Measurements from ENCODE around the gene JARID2.
"Not testable (repeated sequence)": the region's sequence is repeated elsewhere in the genome, so short reads cannot be mapped to it uniquely, and the experiment has no call there.

Gene JARID2

DNA sequence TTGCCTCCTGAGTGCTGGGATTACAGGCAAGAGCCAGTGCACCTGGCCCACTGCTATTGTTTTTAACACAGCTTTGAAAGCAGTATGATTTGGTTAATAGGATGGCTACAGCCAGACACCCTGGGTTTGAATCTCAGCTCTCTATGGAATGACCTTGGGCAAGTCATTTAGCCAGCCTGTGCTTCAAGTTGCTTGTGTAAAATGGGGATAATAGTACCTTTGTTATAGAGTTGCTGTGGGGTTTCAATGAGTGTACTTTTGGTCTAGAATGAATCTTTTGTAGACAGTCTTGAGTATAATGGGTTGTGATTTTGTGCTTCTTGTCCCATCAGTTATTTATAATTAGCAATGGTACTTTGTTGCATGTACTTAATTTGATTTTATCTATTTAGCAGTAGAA, 70.9 kb downstream of the JARID2 start:
- no peak for DNase-seq

DNA sequence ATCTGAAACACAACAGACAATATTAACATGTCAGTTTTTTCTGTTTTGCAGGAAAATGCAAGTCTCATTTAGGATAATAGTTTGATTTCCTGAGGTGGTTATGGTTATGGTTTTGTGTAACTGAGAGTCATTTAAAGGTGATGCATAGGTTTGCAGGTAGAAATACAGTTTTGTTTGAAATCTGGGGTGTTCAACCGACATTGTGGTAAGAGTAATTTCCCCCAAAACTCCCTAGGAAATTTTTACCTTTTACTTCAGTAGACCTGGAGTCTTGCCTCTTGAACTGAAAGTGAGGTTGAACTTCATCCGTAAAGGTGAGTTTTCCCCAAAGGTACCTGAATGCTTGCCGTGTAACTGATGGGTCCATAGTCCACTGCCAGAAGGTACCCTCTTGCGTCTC, 71.4 kb downstream of the JARID2 start:
- DNase-seq, result no peak

DNA sequence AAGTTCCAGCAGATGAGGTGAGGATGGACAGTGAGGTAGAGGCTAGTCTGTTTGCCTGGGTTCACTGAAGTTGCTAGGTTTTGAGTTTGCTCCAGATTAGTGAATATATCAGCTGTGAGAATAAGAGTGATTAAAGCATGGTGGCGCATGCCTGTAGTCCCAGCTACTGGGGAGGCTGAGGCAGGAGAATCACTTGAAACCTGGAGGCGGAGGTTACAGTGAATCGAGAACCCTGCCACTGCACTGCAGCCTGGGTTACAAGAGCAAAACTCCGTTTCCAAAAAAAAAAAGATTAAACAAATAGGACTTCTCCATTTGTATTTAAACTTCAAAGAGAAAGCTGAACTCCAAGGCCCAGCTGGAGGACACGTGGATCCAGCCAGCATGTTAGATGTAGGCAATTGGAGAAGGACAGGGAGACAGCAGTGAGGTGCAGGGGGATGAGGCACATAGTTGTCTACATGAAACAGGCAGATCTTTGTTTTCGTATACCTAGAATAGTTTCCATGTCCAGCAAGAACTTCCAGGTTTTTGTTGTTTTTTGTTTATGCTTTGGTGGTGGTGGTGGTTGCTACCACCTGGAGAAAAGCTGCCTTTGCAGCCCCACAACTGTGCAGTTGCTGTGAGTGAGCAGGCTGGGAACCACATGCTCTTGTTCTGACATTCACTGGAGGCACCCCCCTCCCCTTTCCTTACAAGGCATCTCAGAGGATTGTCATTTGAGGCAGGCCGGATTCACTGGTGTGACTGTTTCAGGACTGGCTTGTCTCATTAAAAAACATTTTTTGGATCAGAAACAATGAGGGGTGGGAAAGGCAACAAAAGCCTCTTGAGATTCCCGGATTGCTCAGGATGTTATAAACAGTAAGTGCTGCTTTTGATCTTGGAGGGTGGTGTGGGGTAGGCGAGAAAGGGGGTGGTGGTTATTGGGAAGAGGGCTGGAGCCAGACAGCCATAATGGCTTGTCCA, 72.3 kb downstream of the JARID2 start:
- no peak for DNase-seq

DNA sequence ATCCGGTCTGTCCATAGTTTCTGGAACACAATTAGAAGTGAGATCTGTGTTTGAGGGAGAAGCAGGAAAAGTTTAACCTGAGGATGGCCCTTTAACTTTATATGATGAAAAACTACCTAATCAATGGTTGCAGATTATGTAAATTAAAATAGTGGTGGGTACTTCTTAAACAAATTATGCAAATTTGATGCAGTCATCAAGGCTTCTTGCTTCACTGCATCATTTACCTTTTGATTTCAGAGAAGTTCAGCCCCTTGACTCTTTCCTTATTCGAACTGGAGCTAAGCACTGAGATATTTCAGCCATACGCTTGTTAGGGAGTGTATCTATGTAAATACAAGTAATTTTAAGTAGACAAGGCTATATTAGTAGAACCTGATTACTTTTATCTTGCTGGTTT, 73.8 kb downstream of the JARID2 start:
- DNase-seq, result no peak

DNA sequence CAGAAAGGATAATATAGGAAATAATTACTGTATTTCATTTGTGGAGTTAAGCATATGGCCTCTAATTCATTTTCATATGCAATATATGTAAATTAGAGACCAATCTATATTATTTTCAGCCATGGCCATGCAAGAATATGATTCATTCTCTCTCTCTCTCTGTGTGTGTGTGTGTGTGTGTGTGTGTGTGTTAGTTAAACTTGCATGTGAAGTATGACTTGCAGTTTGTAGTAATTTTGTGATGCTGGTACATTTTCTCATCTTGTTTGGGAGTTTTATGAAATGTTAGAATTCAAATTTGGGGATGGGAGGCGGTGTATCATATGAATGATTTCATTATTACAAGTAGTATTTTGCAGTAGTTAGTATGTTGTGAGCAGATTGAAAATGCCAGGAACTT, 74.8 kb downstream of the JARID2 start:
- DNase-seq, result no peak

DNA sequence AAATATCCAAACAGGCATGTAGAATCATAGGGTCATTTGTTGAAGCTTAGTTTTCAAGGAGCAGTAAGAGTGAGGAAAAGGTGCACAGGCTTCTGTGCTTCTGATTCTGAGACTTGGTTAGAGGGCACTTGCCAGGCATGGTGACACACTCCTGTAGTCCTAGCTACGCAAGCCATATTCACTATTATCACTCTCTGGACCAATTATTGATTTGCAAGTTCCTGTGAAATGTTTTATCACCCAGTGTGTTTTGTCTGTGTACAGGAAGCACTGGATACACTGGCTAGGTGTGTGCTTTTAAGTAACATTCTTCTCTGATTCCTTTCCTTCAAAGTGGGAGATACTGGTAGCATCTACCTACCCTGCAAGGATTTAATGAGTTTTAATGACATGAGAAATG, 76.3 kb downstream of the JARID2 start:
- DNase-seq, result no peak

DNA sequence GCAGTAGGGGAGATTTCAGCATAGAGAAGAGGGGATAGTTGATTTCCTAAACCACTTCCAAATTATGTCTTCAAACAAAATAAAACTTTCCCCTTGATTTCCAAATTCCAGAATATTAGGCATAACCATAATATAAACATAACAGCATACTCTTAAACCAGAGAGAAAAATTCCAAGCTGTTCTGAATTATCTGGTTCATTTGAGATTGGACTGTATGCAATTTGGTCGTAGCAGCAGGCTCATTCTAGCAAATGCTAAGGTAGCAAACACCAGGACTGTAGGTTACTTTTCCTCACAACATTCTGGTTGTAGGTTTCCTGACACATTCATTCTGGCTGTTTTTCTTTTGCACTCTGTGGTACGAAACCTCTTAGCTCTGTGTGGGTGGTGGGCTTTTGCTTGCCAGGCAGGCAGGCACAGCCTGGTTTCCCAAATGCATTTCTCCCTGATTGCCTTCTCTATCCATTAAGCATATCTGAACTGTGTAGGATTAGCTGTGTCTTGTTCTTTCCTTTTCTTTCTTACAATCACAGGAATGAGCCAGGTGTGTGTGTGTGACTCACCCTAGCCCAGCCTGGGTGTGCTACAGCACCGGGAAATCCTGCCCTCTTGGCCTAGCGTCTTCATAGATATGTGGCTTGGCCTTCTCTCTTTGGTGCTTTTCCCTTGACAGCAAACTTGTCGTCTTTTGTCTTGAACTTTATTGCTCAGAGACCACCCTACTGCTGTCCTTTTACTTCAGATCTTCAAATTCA, 77.1 kb downstream of the JARID2 start:
- no peak for DNase-seq

DNA sequence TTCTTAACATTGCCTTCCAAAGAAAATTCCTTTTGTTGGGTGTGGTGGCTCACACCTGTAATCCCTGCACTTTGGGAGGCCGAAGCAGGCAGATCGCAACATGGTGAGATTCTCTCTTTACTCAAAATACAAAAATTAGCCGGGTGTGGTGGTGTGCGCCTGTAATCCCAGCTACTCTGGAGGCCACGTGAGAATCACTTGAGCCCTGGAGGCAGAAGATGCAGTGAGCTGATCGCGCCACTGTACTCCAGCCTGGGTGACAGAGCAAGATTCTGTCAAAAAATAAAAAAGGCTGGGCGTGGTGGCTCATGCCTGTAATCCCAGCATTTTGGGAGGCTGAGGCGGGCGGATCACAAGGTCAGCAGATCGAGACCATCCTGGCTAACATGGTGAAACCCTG, 77.7 kb downstream of the JARID2 start:
- not testable (repeated sequence) for DNase-seq

DNA sequence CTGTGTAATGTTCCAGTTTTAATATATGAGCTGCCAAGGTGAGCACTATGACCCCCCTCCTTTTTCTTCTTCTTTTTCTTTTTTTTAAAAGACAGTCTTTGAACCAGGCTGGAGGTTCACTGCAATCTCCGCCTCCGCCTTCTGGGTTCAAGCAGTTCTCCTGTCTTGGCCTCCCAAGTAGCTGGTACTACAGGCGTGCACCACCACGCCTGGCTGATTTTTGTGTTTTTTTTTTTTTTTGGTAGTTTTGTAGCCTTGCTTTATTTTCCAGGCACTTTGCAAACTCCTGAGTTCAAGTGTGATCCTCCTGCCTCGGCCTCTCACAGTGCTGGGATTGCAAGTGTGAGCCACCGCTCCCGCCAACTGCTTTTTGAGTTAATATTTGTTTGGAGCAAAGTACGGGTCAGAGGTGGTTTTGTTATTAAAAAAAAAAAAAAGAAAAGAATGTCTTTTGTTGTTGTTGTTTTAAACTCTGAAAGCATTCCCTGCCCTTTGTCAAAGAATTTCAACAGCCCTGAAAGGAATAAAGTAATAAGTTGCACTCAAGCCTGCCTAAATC, 78.6 kb downstream of the JARID2 start:
- no peak for DNase-seq

DNA sequence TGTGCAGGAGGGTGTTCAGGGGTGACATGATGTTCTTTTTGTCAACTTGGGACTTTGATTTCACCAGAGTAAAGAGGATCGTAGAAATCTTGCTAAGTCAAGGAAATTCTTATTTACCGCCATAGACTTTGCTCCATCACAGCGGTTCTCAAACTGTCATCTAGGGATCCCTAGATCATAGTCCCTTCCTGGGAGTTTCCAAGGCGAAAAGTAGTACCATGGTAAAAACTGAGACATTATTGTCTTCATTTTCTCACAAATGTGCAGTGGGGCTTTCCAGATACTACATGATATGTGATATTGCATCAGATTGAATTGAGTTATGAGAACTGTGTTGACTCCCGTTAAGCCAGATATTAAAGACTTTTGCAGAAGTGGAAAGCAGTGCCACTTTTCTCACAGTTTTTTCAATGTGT, 79.7 kb downstream of the JARID2 start:
- no peak for DNase-seq

DNA sequence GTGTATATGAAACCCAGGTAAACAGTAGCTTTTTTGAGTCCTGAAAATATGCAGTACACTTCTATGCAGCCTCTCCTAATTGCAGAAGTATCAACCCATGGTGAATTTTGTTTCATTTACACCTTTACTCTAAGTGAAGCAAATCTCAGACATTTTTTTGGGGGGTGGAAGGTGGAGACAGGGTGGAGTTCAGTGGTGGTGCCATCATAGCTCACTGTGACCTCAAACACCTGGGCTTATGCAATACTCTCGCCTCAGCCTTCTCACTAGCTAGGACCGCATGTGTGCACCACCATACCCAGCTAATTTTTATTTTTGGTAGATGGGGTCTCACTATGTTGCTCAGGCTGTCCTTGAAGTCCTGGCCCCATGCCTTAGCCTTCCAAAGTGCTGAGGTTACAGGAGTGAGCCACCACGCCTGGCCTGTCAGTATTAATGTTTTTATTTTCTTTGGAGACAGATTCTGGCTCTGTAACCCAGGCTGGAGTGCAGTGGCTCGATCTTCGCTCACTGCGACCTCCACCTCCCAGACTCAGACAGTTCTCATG, 80.3 kb downstream of the JARID2 start:
- no peak for DNase-seq

DNA sequence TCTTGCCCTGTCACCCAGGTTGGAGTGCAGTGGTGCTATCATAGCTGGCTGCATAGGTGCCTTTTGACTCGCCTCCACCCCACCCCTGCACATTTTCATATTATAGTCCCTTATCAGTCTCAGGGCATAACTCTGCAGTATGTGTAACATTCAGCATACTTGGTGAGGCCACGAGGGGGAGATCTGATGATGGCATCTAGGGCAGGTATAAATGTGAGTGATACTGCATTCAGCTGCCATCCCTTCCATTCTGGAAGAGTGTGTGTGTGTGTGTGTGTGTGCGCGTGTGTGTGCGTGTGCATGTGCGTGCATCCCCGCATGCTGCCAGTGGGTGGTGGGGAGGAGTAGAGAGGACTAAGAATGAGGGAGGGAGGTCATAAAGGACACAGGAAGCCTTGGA, 81.4 kb downstream of the JARID2 start:
- no peak for DNase-seq

DNA sequence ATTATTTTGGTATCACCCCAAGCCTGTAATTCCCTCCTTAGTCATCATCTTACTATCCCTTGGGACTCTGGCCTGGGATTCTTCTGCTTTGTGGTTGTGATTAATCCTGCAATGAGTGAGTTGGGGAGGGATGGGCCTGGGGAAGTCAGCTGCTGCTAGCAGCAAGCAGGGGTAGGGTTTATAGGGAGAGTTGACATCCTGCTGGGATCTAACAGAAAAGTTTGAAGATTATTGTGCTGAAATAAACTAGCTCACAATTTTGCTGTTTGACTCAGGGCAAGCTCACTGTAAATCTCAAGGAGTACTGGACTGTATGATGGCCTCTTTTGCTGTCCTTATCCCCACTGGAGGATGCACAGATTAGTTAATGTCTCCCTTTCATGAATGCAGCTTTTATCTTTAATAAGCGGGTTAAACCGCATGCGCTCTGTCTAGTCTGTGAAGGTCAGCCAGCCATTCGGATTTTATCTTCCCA, 83.4 kb downstream of the JARID2 start:
- DNase-seq, result no peak

DNA sequence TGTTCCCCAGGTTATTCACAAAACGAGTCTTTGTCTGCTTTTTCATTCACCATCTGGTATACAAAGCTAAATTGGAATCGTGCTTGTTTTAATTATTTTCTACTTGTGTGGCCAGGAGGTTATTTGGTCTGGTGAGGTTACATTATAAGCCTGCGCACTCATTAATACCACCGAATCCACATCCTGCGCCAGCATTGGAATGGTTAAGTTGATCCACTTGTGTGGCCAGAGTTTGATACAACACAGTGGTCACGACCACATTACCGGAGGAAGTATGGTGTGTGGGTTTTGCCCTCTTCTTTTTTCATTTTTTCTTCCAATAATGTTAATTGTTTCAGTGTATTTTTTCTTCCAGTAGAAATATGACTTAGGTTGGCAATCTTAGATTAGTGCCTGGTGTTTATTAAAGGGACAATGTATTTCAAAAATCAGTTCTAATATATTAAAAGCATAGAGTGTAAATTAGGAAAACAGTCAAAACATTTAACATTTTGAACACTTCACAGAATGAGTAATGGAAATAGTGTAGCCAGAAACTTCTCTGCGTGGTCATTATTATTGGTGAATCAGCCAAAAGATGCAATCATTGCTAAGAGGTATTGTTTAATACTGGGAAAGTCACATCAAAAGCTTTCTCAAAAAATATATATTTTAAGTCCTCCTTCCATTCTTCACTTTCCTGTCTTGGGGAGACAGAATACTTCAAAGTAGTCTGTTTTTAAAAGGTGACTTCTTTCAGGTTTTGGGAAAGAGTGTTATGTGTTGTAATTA, 84.5 kb downstream of the JARID2 start:
- no peak for DNase-seq

DNA sequence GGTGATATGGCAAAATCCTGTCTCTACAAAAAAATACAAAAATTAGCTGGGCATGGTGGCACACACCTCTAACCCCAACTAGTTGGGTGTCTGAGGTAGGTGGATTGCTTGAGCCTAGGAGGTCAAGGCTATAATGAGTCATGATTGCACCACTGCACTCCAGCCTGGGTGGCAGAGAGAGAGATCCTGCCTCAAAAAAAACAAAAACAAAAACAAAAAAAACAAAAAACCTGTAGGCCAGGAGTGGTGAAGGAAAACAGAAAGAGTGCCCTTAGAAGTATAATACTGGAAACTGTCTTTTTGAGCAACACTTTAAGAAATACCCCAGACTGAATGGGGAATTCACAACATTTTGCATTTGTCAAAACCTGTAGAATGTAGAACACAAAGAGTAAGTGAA, 85.3 kb downstream of the JARID2 start:
- DNase-seq, result no peak

DNA sequence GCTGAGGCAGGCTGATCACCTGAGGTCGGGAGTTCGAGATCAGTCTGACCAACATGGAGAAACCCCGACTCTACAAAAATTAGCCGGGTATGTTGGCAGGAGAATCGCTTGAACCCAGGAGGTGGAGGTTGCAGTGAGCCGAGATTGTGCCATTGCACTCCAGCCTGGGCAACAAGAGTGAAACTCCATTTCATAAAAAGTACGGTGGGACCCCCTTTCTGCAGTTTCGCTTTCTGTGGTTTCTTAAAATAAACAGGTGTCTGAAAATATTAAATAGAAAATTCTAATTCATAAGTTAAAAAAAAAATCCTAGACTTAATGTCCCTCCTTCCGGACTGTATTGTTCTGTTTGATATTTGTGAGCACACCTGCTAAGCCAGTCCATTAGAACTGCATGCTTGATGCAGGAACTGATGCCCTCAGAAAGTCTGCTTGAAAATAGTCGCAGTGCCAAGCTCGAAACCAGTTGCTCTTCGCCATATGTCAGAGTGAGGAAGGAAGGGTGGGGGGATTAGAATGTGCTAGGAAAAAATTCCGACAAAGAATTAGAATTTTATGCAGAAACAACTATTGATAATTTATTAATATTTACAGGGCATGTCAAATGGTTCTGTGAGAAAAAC, 85.9 kb downstream of the JARID2 start:
- no peak for DNase-seq

DNA sequence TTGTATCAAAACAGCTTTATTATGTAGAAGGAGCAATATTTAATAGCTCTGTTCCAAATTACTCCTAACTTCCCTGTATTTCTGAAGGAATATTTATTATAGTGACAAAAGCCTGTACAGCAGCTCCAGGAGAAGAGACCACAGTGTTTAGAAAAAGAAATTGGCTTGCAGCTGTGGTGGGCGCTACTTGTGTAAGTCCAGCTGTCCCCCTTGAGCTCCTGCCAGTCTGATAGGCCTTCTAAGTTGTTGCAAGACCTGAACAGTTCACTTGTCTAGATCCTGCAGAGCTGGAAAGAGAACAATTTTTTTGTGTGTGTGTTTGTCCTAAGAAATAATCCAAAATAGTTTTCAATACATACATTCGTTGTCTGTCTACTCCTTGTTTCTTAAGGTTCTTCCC, 86.6 kb downstream of the JARID2 start:
- no peak for DNase-seq

DNA sequence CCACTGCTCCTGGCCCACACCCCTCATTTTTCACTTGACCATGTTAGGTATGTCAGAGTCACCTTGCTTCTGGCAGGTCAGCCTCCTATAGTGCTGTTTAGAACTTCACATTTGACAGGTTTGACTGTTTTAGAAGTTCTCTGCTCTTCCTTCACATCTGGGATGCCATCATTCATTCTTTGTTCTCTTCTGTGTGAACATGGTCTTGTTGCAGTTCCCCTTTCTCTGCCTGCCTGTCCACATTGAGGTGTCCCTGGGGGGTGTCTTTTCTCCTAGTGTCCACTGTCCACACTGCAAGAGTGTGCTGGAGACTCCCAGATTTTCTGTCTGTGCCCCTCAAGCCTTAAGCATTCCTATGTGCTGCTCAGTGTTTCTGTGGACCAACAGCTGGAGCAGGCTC, 89.5 kb downstream of the JARID2 start:
- DNase-seq, result no peak

DNA sequence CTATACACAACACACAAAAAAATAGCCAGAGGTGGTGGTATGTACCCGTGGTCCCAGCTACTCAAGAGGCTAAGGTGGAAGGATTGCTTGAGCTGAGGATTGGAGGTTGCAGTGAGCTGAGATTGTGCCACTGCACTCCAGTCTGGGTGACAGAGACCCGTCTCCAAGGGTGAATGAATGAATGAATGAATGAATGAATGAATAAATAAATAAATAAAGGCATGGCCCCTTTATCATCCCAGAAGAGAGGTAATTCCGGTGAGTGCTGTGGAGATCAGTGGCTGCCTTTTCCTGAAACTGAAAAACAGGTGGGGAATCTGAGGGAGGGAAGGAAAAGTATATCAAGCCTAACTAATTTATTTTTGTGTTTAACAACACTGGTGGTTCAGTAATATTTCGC, 90.0 kb downstream of the JARID2 start:
- no peak for DNase-seq

DNA sequence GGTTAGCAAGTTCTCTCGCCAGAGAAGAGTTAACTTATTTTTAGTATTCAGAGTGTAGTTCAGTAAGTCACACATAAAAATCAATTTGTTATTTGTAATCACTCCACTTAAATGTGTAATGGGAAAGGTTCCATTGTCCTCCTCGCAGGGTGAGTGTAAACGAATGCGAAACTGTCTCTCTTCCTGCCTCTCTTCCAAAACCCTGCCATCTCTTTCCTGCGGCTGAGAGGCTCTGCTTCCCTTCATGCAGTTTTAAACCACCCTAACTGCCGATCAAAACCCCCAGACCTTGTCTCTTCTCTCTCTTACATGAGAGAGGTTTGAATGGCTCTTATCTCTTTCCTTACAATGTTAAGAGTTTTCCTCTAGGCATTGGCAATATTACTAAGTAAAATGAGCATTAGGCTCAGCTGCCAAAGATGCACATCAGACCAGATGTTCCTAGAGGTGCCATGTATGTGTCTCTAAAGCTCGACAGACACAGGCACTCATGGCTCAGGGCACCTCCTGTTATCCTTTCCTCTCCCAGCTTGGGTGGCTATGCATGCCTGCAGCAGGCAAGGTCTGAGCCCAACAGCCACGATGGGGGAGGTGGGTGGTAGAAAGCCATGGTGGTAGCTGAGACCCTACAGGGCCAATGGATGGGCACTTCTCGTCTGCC, 91.2 kb downstream of the JARID2 start:
- no peak for DNase-seq

DNA sequence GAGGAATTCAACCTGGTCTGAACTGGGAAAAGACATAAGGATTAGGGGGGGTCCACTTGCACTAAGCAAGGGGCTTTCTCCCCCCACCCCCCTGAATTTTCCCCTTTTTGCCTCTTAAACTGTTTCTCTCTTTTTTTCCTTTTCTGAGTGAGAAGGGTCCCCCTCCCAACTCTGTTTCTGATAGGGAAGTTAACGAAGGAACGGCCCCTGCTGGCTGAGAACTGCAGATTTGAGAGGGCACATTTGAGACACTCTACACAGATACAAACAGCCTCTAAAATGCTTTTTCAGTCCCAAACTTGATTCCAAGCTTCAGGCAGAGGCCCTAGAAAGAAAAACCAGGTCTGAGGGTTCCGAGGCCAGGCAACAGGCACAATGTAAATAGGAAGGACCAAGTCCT, 91.7 kb downstream of the JARID2 start:
- no peak for DNase-seq

DNA sequence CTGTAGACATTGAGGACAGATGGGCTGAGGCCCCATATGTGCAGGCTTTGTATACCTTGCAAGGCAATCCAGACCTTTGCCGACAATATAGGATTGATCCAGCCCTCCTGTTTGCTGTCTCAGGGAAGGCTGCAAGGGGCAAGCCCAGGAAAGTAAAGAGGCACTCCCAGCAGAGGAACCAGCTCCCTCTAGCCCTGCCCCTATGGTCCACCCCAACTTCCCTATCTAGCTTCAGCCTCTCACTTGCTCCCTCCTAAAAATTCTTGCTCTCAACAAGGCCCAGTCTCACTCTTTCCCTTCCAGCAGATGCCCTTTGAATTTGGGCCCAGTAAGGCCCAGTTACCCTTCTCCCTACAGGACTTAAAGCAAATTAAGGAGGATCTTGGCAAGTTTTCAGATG, 92.6 kb downstream of the JARID2 start:
- no peak for DNase-seq

Data from NCI-H187 treated with DMSO at 0.1 percent for 48 hours (cell line).